ENCODE measurements around the gene B4GALT6. TPM values are rescaled to one million over a fixed set of nuclear protein-coding genes. Genes with fewer than 3 reads are reported as not detected.

Gene B4GALT6
- total and polyA plus RNA-seq, 9 of the 15 experiments (the other 6 are each of a cell fraction or from before 2014, with no cell fraction given) = 0.03 to 0.27 (median 0.08) TPM

- Histone ChIP-seq H3K36me3 (ENCODE audit: control insufficient read depth, insufficient read depth, low read length) (no peaks in the 10 kb centered on the region), H3K79me2 (ENCODE audit: control insufficient read depth, insufficient read depth, low read length) (no peaks in the 10 kb centered on the region), H3K9ac (ENCODE audit: insufficient read depth in 1 of 2, low read depth in 2 of 2, low read length in 2 of 2) (no peak overlapping the region), H4K20me1 (replicated peaks; ENCODE audit: control insufficient read depth, insufficient read depth, low read length) (no peaks in the 10 kb centered on the region), H3K27me3 (ENCODE audit: control insufficient read depth in 2 of 2, insufficient read depth in 2 of 2, low read length in 2 of 2) (peaks cover 0 to 5% of the 10 kb centered on the region in 2 experiments; a peak in 2 of 5 replicates), H2AFZ (ENCODE audit: low read depth, low read length) (no peak overlapping the region), H3K9me1 (ENCODE audit: control insufficient read depth, insufficient read depth, low read length) (no peaks in the 10 kb centered on the region), H3K4me1 (replicated peaks in 1 of 2; ENCODE audit: control insufficient read depth in 2 of 2, insufficient read depth in 2 of 2, low read length in 2 of 2) (no peaks in the 10 kb centered on the region), H3K4me3 (no peak overlapping the region), H3K9me3 (replicated peaks; ENCODE audit: control insufficient read depth, insufficient read depth, low read depth, low read length) (no peaks in the 10 kb centered on the region), H3K4me2 (ENCODE audit: insufficient read depth, low read length) (no peak overlapping the region), H3K27ac (ENCODE audit: extremely low read depth, low read depth, low read length) (no peak overlapping the region)
- TF ChIP-seq MTF1 (CRISPR knock-in tag; IDR thresholded peaks at IDR 0.05; ENCODE audit: borderline replicate concordance) = no peak
- no peak for TF ChIP-seq NR4A1 (CRISPR knock-in tag; IDR thresholded peaks at IDR 0.05)
- TF ChIP-seq NR4A1 (tag; IDR thresholded peaks at IDR 0.05) = no peak
- no peak for TF ChIP-seq ZNF354B (CRISPR knock-in tag; IDR thresholded peaks at IDR 0.05)
- TF ChIP-seq ELF1 (tag; IDR thresholded peaks at IDR 0.05) = no peak
- no peak for TF ChIP-seq GTF2B (IDR thresholded peaks at IDR 0.05; ENCODE audit: extremely low read depth, insufficient read length)
- TF ChIP-seq HMGN3 (IDR thresholded peaks at IDR 0.05; ENCODE audit: borderline replicate concordance, extremely low read depth, insufficient read length, low read depth, low read length) = no peak
- no peak for TF ChIP-seq EHMT2 (IDR thresholded peaks at IDR 0.05)
- no peak for TF ChIP-seq ETV5 (CRISPR knock-in tag; IDR thresholded peaks at IDR 0.05; ENCODE audit: low read depth)
- no peak for TF ChIP-seq ZNF274 (IDR thresholded peaks at IDR 0.05; ENCODE audit: borderline replicate concordance, low read depth, low read length)
- TF ChIP-seq DACH1 (IDR thresholded peaks at IDR 0.05; ENCODE audit: partially characterized antibody) = no peak
- TF ChIP-seq RUNX1 (IDR thresholded peaks at IDR 0.05; ENCODE audit: low read depth) = no peak
- TF ChIP-seq BMI1 (IDR thresholded peaks at IDR 0.05; ENCODE audit: low read length) = no peak
- TF ChIP-seq, protein P1, sequence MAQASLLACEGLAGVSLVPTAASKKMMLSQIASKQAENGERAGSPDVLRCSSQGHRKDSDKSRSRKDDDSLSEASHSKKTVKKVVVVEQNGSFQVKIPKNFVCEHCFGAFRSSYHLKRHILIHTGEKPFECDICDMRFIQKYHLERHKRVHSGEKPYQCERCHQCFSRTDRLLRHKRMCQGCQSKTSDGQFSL (CRISPR knock-in tag; IDR thresholded peaks at IDR 0.05) = no peak
- TF ChIP-seq, protein P1 (tag; IDR thresholded peaks at IDR 0.05) = no peak
- no peak for TF ChIP-seq MBD1 (CRISPR knock-in tag; IDR thresholded peaks at IDR 0.05)
- TF ChIP-seq ZNF384 (IDR thresholded peaks at IDR 0.05; ENCODE audit: low read depth, low read length) = no peak
- TF ChIP-seq HDAC2 (IDR thresholded peaks at IDR 0.05) = no peak
- no peak for TF ChIP-seq LARP7 (IDR thresholded peaks at IDR 0.05)
- TF ChIP-seq TARDBP (IDR thresholded peaks at IDR 0.05) = no peak
- no TSS peak for BruUV-seq (replicated peaks)
- DNase-seq (ENCODE audit: extremely low read depth in 1 of 4, low spot score in 3 of 4) (no peak), ATAC-seq (no peak), FAIRE-seq (no peak)
- intact Hi-C loops (cut with micrococcal nuclease) (no loop called here), in situ Hi-C loops (cut with MboI) (no loop called here)
- 2% methylated on average over 5 of the region's 5 CpGs for WGBS (ENCODE audit: insufficient coverage, low coverage, missing lambda C conversion rate)
- POLR2A ChIA-PET = no interaction called here
- CTCF ChIA-PET (ENCODE audit: low intra/inter-chr PET ratio) = no interaction called here
These were observed 89.1 kb downstream of the B4GALT6 start for GRCh38 chr18:31595121-31595771.
